A549 (cell line): ENCODE measurements around the gene TMEM18.

Source experiments
- EP300 ChIP-seq, 2 experiments: fragments of >200 bp; sonication (Bioruptor Twin); formaldehyde crosslinking; IDR thresholded peaks; 2 replicates in 1 of 2; 3 replicates in 1 of 2; pipeline ENCODE4 v1.6.1; 2016 to 2017
- NR3C1 ChIP-seq: fragments of >200 bp; sonication (Bioruptor Twin); formaldehyde crosslinking; IDR thresholded peaks from 3 replicates; pipeline ENCODE4 v1.6.1; 2017
- POLR2A ChIP-seq: IDR thresholded peaks from 2 replicates; pipeline ENCODE4 v1.6.1; 2012; ENCODE audit warnings: mild to moderate bottlenecking, low read length
- RAD21 ChIP-seq, 2 experiments: fragments of >200 bp in 1 of 2; sonication (Bioruptor Twin) in 1 of 2; formaldehyde crosslinking in 1 of 2; IDR thresholded peaks in 1 of 2; conservative IDR thresholded peaks in 1 of 2; 2 replicates in 1 of 2; 3 replicates in 1 of 2; pipeline ENCODE4 v1.6.1; 2012 to 2018; ENCODE audit warnings: inconsistent platforms in 1 of 2
- RCOR1 ChIP-seq: fragments of 150-350 bp; IDR thresholded peaks from 2 replicates; pipeline ENCODE4 v1.6.1; 2014; ENCODE audit warnings: antibody characterized with exemption, low read length, low read depth
- RFX5 ChIP-seq: fragments of 450-650 bp; IDR thresholded peaks from 2 replicates; pipeline ENCODE4 v1.7.1; 2014; ENCODE audit warnings: antibody characterized with exemption, mild to moderate bottlenecking, moderate library complexity
- ZFP36 ChIP-seq: fragments of 450-650 bp; IDR thresholded peaks from 2 replicates; pipeline ENCODE4 v1.6.1; 2014; ENCODE audit warnings: borderline replicate concordance; ENCODE audit not compliant: partially characterized antibody
- ZNF302 ChIP-seq: fragments of 250-450 bp; sonication (Bioruptor Pico); IDR thresholded peaks from 2 replicates; pipeline ENCODE4 v1.9.0; 2021; ENCODE audit warnings: inconsistent platforms, mild to moderate bottlenecking, moderate library complexity
- TF ChIP-seq, protein P1 (sequence below): fragments of >200 bp; sonication (Bioruptor Twin); formaldehyde crosslinking; IDR thresholded peaks from 3 replicates; pipeline ENCODE4 v1.5.1; 2016
- TF ChIP-seq, protein P2 (sequence below): fragments of 250-450 bp; sonication (Bioruptor Pico); IDR thresholded peaks from 2 replicates; pipeline ENCODE4 v1.5.0; 2021; ENCODE audit warnings: mild to moderate bottlenecking, moderate library complexity, borderline replicate concordance

DNA sequence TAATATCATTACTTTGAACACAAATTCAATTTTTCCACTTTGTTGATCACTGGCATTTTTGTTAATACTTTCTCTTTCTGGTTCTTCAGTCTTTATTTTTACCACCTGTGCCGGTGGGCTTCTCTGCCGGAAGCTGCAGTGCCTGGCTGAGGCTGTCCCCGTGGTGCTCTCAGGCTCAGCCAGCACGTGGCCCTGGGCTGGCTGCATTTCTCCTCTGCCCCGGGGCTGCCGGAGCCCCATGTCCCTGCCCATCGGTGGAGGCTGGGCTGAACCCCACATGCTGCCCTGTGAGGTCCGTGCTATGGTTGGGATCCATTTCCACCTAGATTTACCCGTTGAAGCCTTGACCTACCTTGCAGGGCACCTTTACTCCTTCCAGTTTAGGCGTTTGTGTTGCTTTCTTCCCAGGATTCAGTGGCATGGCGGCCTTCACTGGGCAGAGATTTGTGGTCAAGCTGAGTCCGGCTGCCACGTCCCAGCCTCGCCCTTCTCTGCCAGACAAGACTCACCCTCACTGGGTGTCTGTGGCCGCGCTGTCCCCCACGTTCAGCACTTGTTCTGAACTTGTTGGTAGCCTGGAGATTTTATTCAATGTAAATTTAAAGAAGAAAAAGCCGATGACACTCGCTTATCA lies 12.8 kb upstream of the TMEM18 start:
- TF ChIP-seq RCOR1, result no peak
- no peak for TF ChIP-seq NR3C1
- TF ChIP-seq, protein P1, sequence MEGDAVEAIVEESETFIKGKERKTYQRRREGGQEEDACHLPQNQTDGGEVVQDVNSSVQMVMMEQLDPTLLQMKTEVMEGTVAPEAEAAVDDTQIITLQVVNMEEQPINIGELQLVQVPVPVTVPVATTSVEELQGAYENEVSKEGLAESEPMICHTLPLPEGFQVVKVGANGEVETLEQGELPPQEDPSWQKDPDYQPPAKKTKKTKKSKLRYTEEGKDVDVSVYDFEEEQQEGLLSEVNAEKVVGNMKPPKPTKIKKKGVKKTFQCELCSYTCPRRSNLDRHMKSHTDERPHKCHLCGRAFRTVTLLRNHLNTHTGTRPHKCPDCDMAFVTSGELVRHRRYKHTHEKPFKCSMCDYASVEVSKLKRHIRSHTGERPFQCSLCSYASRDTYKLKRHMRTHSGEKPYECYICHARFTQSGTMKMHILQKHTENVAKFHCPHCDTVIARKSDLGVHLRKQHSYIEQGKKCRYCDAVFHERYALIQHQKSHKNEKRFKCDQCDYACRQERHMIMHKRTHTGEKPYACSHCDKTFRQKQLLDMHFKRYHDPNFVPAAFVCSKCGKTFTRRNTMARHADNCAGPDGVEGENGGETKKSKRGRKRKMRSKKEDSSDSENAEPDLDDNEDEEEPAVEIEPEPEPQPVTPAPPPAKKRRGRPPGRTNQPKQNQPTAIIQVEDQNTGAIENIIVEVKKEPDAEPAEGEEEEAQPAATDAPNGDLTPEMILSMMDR, result no peak
- TF ChIP-seq, protein P2, sequence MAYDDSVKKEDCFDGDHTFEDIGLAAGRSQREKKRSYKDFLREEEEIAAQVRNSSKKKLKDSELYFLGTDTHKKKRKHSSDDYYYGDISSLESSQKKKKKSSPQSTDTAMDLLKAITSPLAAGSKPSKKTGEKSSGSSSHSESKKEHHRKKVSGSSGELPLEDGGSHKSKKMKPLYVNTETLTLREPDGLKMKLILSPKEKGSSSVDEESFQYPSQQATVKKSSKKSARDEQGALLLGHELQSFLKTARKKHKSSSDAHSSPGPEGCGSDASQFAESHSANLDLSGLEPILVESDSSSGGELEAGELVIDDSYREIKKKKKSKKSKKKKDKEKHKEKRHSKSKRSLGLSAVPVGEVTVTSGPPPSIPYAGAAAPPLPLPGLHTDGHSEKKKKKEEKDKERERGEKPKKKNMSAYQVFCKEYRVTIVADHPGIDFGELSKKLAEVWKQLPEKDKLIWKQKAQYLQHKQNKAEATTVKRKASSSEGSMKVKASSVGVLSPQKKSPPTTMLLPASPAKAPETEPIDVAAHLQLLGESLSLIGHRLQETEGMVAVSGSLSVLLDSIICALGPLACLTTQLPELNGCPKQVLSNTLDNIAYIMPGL (CRISPR knock-in tag), result no peak
- no peak for TF ChIP-seq EP300 (IDR thresholded peaks at IDR 0.05)
- TF ChIP-seq ZNF302 (CRISPR knock-in tag), result no peak
- no peak for TF ChIP-seq RAD21 (conservative IDR thresholded peaks at IDR 0.05 in 1 of 2, IDR thresholded peaks at IDR 0.05 in 1 of 2)
- no peak for TF ChIP-seq ZFP36
- TF ChIP-seq RFX5, result no peak
- TF ChIP-seq POLR2A, result 0 out of 2 replicates have a peak, but pooled peaks have one; percentile 18
